GM18502 (cell line): ENCODE results near the gene KRT83.
"Not testable (repeated sequence)": the region's sequence is repeated elsewhere in the genome, so short reads cannot be mapped to it uniquely, and the experiment has no call there.

Source experiments
- ATAC-seq: cut with Tn5 transposase; IDR thresholded peaks from one replicate; pipeline ENCODE4 v1.9.1; 2021; ENCODE audit warnings: mild to moderate bottlenecking; ENCODE audit not compliant: unreplicated experiment, poor library complexity

Gene KRT83

DNA sequence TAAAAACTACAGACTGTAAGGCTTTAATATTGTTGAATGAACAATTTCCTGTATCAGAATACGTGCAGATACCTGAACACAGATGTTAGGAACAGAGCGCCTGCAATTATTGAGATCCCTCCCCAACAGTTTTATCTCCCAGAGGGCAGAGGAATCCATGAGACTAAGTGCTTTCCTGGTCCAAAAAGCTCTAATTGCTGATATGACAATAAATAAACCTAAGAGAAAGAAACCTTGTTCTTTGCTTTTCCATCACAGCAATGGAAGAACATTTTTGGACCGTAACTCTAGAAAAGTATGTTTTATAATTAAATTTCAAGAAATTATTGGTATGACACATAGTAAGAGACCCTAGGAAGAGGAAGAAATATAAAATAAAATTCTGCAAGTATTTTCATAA lies 13.0 kb upstream of the KRT83 start:
- ATAC-seq: no peak

DNA sequence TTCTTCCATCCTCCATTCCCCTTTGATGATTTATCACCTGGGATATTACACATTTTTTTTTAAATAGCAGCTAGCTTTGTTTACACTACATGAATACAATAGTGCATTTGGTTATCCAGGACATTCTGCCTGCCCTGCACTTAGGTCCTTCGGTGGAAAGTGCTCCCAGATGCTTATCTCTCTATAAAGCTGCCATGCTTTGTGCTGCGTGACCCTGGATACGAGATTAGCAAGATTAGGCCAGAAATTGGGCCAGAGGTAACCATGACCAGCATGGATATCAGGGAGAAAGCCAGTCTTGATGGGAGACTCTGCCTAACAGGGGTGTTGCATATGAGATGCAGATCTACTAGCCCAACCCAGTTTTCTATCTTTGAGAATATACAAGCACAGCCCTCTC lies 12.1 kb upstream of the KRT83 start:
- ATAC-seq: no peak

DNA sequence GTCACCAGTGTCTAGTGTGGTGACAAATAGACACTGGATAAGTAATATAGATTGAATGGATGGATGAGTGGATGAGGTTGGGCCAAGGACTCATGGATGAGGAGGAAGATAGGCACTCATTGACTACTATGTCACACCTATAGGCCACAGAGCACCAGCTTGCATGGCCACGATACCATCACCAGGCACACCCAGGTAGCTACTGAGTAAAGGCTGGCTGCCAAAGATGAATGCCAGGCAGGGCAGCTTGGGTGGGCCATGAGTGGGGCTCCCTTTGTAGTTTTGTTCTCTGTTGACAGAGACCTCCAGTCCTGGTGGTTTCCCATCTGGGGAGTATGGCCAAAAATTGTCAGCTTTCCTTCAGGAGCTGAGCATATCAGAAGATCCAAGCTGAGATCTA lies 11.2 kb upstream of the KRT83 start:
- no peak for ATAC-seq

DNA sequence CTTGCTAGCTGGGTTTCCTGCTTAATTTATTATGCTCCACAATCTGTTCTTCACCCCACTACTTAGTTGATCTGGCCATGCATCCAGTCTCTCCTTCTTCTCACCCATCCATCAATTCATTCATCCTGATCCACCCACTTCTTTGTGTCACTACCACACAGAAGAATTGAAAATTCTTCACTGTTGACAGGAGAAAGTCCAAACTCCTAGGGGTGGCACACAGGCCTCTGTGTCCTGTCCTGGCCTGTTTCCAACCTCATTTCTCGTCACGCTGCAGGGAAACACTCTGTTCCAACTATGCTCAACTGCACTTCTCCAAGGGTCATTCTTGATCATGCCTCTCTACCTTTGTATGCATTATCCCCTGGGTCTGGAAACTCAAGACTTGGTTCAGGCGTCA lies 10.6 kb upstream of the KRT83 start:
- ATAC-seq: no peak

DNA sequence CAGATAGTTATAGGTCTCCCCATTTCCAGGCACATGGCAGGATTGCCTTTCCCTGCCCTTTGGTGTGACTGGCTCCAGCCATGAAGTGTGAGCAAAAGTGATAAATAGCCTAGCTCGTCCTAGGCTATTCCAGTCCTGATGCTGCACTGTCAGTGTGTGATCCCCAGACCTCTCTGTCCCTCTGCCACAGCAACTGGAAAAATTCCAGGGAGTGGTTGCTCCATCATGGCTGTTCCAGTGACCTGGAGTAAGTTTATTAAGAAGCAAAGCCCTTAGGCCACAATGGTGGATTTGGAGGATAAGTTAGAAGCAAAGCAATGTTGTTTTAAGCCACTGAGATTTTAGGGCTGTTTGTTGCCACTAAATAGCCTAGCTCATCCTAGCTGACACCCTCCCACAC lies 9.8 kb upstream of the KRT83 start:
- ATAC-seq: no peak

DNA sequence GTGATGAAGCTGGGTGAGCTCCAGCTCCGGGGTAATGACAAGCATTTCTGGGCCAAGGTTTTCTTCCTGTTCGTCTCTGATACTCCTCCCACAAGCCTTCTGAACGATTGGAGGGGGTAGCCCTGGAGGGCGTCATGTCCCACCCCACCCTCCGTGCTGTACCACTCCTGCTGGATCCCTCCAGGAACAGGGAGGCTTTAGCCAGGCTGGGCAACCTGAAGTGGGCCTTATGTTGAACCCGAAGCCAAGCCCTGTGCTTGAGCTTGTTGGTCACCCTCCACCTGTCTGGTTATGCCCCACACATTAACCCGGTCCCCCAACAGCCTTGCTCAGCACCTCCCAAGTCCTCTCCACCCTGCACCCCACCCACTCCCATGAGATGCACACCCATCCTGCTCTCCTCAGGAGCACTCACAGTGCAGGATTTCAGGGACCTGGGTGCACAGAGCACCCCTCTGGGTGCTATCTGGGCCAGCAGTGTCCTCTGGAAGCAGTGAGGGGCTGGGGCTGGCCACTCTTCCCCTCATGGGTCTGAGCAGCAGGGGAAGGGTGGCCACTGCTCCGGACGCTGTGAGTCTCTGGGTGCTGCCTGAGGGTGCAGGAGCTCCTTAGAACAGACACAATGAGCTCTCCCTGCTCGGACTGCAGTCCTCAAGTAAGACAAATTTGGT lies 6.8 kb upstream of the KRT83 start:
- ATAC-seq: no peak

DNA sequence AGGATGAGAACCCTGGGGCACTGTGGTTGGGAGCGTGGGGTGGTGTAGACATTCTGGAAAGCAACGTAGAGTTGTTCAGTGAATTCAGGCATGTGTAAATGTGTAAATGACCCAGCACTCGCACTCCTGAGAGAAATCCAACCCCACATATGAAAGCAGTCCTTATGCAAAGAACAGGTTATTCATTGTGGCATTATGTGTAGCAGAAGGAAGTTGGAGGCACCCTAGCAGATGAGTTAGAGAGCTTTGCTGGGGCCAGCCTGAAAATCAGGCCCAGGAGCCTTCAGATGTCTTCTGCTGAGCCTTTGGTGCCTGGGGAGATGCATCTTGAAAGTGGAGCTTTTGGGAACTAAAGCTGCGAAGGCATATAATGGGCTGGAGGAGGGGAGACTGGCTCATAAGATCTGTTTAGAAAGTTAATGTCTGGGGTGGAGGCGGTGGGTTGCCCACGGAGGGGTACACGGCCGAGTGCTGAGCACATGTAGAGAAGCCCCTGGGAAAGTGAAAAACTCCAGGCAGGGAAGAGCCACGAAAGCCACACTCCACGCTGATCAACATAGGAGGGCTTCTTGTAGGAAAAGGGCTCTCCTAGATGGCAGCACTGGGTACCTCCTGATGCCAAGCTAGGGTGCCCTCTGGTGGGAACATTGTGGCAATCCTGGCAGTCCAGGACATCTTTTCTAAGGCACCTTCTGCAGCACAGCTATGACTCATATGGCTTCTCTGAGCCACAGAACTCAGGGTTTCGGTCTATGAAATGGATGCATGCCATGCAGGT lies 6.0 kb upstream of the KRT83 start:
- peak; percentile 95 for ATAC-seq

DNA sequence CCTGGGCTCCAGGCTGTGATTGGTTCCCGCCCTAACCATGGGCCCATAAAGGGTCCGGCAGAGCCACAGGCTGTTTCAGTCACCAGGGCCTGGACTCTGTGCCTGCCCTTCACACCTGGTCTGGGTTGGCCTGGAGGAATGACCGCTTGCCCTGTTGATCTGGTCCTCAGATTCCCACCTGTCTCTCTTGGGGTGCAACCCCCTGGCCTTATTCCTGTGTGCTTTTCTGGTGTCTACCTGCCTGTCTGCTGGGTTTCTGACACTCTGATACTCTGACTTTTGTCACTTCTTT lies 2.9 kb upstream of the KRT83 start:
- no peak for ATAC-seq

DNA sequence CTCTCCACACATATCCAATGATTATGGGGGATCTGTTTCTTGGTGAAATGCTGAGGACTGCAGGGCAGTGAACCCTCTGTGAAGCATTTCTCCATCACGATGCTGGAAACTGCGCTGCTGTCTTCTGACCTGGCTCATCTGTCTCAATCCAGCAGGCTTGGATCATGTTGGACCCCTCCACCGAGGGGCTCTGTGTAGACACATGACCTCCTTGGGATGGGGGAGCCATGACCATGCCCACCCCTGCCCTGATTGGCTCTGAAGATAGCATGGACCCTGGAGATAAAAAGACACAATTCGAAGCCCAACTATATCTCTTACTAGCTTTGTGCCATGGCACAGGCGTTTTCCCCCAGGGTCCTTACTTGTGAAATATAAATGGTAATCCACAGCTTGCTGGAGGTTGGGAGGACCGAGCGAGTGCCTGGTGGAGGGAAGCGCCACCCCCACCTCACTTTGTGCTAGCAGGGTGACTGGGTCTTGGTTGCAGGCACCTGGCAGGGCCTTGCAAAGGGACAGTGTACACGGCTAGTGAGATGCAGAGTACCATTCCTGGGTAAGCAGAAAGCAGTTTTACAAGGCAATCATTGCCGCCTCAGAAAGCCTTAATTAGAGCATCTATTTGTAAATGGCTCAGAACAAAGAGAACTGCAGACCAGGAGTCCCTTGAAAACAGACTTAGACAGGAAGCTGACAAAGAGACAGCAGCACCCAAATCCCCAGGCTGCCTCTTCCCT lies 2.4 kb upstream of the KRT83 start:
- no peak for ATAC-seq

DNA sequence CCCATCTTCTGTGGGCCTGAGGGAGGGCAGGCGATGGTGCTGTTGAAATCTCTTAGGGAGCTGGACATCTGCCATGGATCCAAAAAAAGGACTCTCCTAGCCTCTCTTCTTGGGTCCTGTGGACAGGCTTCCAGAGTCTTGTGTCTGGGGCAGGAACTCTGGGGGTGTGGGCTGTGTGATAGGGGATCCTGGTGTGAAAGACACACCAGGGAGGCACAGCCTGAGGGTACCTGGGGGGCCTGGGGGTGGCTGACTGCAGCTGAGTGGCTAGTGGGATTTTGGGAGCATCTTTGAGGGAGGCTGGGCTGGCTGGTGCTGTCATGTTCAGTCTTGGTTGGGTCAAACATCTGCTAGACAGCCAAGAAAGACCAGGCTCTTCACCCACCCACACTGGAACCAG lies 1.8 kb upstream of the KRT83 start:
- ATAC-seq: no peak

DNA sequence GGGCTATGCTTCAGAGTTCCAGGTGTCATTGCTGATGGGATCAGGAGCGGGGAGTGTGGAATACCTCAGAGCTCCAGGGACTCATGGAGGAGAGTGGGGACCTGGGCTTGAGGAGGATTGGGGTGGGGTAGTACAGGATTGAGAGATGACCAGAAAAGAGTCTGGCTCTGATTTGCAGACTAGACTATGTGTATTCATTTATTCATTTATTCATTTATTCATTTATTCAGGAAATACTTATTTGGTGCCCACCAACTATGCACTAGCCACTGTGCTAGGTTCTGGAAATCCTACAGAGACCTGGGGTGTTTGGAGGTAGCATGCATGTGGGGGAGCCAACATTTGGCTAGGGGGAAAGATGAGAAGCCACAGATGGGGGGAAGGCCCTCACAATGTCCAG lies 871 bp upstream of the KRT83 start:
- ATAC-seq: no peak

DNA sequence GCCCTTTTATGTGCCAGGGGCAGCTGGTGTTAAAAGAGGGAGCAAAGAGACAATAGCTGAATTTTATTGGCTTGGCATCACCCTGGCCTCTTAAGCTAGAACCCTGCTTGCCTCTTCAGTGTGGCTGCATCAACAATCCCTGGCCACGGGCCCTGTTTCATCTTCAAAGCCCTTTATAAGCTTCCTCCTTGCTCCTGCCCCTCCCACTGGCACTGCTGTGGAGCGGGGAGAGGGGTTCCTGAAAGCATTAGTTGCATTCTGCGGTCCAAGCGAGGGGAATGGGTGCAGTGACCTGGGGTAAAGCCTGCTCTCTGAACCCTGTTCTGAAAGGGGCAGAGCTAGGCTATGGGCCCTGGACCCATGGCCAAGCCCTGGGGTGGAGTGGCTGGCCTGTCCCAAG lies 220 bp upstream of the KRT83 start:
- ATAC-seq: no peak

DNA sequence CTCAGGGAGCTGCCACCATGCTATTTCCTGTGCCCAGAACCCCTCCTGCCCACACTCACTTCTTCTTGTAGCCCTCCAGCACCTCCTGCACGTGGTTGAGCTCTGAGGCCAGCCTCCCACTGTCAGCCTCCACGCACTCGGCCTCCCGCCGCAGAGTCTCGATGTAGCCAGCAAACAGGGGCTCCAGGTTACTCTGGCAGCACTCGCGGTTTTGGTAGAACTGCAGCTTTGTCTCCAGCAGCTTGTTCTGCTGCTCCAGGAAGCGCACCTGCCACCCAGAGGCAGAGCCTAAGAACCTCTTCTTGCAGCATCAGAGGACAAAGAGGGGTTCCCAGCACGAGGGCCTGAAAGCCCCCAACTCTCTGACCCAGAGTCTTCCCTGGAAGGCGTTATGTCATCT lies 2.1 kb downstream of the KRT83 start:
- ATAC-seq: no peak

DNA sequence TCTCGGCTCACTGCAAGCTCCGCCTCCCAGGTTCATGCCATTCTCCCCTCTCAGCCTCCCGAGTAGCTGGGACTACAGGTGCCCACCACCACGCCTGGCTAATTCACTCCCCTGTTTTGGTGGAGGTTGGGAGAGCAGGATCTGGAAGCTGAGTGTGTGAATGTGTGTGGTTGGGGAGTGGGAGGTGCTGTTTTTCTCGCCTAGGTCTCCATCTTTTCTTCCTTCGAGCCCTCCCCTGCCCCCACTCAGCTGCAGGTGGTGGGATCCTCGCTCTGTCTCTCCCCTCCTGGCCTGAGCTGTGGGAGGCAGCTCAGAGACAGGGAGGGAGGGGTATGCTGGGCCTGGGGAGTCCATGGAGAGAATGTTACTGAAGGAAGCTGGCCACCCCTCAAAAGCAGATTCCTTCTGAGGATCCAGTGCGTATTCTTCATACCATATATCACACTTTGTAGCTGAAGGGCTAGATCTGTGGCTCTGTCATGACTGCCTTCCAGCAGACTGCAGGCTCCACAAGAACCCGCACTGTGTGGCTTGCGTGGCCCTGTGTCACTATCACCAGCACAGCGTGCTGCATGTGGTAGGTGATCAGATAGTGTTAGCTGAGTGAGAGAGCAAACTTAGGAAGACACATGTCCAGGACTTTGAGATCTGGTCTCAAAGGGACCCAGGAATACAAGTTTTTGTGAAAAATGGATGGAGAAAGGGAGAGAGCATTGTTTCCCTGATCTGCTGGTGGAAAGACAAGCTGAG lies 2.8 kb downstream of the KRT83 start:
- no peak for ATAC-seq

DNA sequence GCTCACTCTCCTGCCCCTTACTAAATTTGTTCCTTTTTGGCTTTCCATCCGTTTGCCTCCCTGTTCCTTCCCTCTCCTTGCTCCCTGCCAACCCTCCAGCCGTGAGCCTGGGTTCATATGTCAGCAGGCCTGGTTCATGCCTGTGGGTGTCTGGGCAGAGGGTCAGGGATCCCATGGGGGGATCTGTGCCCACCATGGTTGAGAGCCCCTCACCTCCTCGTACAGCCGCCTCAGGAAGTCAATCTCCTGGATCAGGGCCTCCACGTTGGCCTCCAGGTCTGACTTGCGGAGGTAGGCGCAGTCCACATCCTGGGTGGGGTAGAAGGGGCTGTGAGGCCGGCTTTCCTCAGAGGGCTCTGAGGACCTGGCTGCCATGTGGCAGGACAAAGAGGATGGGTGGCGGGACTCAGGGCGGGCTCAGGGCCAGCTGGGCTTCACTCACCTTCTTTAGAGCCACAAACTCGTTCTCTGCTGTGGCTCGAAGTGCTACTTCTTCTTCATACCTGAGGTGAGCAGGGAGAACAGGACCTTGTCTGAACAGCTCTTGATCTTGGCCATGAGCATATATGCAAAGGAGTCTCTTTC lies 3.6 kb downstream of the KRT83 start:
- no peak for ATAC-seq

DNA sequence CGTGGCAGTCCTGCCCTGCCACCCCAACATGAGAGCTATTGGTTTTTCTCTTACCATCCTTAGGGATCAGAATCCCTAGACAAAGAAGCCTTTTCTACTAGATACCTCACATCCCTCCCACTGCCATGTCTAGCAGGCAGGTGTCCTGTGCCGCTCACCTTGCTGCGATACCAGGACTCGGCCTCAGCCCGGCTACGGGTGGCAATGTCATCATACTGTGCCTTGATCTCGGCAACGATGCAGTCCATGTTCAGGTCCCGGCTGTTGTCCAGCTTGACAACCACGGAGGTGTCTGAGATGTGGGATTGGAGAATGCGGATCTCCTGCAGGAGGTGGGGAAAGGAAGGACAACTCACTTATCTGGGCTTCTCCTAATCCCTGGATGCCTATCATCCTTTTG lies 4.5 kb downstream of the KRT83 start:
- ATAC-seq: no peak

DNA sequence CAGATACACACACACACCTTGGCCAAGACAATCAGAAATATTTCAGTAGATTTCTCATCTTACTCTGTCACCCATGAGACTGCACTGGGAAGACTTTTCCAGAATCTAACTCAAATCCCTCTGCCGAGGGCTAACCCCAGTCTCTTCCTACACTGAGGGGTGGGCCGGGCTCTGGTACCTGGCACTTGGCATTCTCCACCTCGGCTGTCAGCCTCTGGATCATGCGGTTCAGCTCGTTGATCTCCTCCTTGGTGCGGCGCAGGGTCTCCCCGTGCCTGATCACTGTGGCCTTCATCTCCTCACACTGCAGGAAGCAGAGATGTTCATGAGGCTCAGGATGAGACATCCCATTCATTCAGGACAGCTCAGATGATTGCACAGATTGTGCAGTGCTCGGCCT lies 4.9 kb downstream of the KRT83 start:
- no peak for ATAC-seq

DNA sequence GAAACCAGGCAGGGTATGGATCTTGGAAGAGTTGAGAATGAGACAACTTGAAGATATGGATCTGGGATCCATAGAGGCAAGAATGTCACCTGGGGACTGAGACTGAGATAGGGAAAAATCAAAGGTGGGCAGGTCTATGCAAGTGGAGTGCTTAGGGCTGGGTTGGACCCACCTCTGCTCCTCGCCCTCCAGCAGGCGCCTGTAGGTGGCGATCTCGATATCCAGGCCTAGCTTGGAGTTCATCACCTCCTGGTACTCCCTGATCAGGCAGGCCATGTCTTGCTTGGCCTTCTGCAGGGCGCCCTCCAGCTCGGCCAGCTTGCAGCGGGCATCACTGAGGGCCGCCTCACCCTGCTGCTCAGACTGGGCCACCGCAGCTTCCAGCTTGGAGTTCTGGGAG lies 5.5 kb downstream of the KRT83 start:
- ATAC-seq: not testable (repeated sequence)

DNA sequence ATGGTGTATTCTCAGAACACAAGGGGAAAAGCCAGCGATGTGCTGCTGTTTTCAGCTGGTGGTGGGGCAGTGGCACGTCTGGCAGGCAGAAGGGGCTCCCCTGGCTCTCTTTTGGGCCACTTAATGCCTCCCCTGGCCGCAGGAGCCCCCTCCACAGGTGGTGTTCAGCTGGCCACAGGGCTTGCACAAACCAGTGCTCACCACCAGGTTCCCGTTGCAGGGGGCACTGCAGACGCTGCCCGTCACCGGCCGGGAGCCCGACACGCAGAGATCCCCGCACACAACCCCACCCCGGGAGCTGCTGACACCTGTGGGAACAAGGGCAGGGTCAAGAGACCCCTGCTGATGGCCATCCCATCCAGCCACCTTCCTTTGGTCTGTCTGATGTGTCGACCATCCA lies 6.7 kb downstream of the KRT83 start:
- ATAC-seq: no peak

DNA sequence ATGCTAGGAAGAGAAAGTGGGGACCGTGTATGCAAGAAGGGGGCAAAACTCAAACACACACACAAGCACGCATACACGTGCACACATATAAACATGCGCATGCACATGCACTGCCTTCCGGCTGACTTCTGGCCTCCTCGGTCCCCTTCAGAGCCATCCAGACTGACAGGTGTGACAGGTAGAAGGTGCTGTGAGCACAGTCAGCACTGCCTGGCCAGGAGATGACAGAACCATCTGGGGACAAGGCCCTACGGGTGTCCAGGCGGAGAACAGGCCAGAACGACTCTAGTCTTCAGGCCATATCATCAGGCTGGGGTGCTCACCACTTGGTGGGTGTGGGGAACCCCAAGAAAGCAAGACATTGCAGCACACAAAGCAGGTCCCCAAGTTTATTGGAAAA lies 7.3 kb downstream of the KRT83 start:
- no peak for ATAC-seq

DNA sequence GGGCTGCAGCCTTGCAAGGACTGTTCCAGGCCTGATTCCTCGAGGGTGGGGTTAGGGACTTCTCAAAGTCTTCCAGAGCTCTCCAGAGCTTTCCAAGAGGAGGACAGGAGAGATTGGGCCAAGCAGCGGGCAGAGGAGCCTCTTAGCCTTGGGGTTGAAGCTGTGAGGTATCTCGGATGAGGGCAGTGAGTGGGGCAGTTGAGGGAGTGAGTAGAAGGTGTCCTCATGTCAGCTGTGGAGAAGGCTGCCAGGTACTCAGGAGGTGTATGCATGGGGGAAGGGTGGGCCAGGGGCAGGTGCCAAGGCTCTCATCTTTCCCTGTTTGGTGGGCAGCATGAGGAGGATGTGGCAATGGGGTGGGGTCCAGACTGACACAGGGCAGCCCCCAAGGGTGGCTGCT lies 7.7 kb downstream of the KRT83 start:
- no peak for ATAC-seq
